ENCODE measurements around the gene GPX4. TPM values are rescaled to one million over a fixed set of nuclear protein-coding genes. Genes with fewer than 3 reads are reported as not detected.

The GPX4 gene
- total RNA-seq, 1 experiment from 2014 or later = 355 TPM

DNA sequence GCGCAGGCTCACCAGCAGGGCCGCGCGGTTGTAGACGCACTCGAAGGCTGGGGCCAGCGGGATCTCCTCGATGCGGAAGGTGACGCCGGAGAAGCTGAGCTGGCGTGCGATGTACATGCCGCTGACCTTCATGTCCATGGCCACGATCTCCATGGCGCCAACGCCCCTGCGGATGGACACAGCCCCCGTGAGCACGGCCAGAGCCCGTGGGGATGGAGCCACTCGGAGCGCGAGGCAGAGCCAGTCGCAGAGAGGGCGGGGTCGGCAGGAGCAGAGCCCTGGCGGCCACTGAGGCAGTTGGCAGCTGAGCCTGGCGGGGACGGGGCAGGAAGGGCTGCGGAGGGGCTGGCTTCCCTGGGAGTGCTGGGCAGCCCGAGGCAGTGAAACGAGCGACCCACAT, 15.2 kb downstream of the GPX4 start:
- Histone ChIP-seq H3K27ac (ENCODE audit: insufficient read length, low read depth, low read length) (no peak overlapping the region), H2BK12ac (ENCODE audit: insufficient read length, low read depth, low read length) (no peak overlapping the region), H3K9me3 (ENCODE audit: control insufficient read depth, low read depth, low read length) (no peaks in the 10 kb centered on the region), H3K4ac (ENCODE audit: low read depth, low read length) (no peak overlapping the region), H3K27me3 (ENCODE audit: insufficient read depth, low read length) (no peaks in the 10 kb centered on the region), H3K23ac (ENCODE audit: insufficient read length, low read depth, low read length) (no peak overlapping the region), H3K79me1 (ENCODE audit: insufficient read depth, low read depth, low read length, poor library complexity, severe bottlenecking) (no peaks in the 10 kb centered on the region), H2AFZ (ENCODE audit: low read length) (no peak overlapping the region), H2BK120ac (ENCODE audit: low read depth, low read length, poor library complexity, severe bottlenecking) (no peak overlapping the region), H4K5ac (ENCODE audit: insufficient read length, low read depth, low read length) (no peak overlapping the region), H2BK15ac (ENCODE audit: low read depth, low read length) (no peak overlapping the region), H3K23me2 (ENCODE audit: insufficient read length, low read depth, low read length, poor library complexity, severe bottlenecking) (no peaks in the 10 kb centered on the region), H4K8ac (replicated peaks; ENCODE audit: insufficient read length, low read depth, low read length) (no peak overlapping the region), H3K4me1 (ENCODE audit: insufficient read depth, low read length) (no peaks in the 10 kb centered on the region), H2BK20ac (ENCODE audit: low read depth, low read length, poor library complexity, severe bottlenecking) (no peak overlapping the region), H3K79me2 (ENCODE audit: insufficient read depth, low read length) (no peaks in the 10 kb centered on the region), H3K56ac (ENCODE audit: insufficient read length, low read depth, low read length) (no peak overlapping the region), H3K18ac (ENCODE audit: insufficient read length, low read depth, low read length) (no peak overlapping the region), H3K4me2 (ENCODE audit: insufficient read depth, insufficient read length, low read length) (no peak overlapping the region), H2BK5ac (ENCODE audit: insufficient read length, low read length) (no peak overlapping the region), H3K9ac (ENCODE audit: extremely low read depth, insufficient read length, low read length) (no peak overlapping the region), H4K91ac (ENCODE audit: insufficient read length, low read depth, low read length) (no peak overlapping the region), H4K20me1 (ENCODE audit: control insufficient read depth, insufficient read depth, insufficient read length) (no peaks in the 10 kb centered on the region), H3K14ac (ENCODE audit: insufficient read depth, low read length) (no peak overlapping the region; the same call in 1 of the 2 replicates), H3T11ph (ENCODE audit: low read length) (no peak overlapping the region), H2AK5ac (ENCODE audit: insufficient read length, low read length) (no peak overlapping the region)
- no CpG with 5 or more reads among the region's 34 CpGs for WGBS (ENCODE audit: extremely low coverage, insufficient read length, low lambda C conversion rate)
- Mint-ChIP-seq H3K4me1 (peaks cover 2 to 7% of the 10 kb centered on the region in 2 experiments; a peak in 3 of 4 replicates), H3K9me3 (no peaks in the 10 kb centered on the region; a peak in 1 of 5 replicates), H3K36me3 (ENCODE audit: insufficient read depth in 1 of 3, low read depth in 3 of 3) (peaks cover 14 to 41% (median 24%) of the 10 kb centered on the region in 3 experiments; a peak in 6 of 7 replicates), H3K4me3 (no peak overlapping the region), H3K27ac (no peak overlapping the region), H3K27me3 (ENCODE audit: low read depth) (no peaks in the 10 kb centered on the region)
- TF ChIP-seq, protein P1, sequence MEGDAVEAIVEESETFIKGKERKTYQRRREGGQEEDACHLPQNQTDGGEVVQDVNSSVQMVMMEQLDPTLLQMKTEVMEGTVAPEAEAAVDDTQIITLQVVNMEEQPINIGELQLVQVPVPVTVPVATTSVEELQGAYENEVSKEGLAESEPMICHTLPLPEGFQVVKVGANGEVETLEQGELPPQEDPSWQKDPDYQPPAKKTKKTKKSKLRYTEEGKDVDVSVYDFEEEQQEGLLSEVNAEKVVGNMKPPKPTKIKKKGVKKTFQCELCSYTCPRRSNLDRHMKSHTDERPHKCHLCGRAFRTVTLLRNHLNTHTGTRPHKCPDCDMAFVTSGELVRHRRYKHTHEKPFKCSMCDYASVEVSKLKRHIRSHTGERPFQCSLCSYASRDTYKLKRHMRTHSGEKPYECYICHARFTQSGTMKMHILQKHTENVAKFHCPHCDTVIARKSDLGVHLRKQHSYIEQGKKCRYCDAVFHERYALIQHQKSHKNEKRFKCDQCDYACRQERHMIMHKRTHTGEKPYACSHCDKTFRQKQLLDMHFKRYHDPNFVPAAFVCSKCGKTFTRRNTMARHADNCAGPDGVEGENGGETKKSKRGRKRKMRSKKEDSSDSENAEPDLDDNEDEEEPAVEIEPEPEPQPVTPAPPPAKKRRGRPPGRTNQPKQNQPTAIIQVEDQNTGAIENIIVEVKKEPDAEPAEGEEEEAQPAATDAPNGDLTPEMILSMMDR (conservative IDR thresholded peaks at IDR 0.05) = no peak
- no peak for DNase-seq
